ENCODE results near the gene NHLRC4. TPM values are rescaled to one million over a fixed set of nuclear protein-coding genes. Genes with fewer than 3 reads are reported as not detected.

Gene NHLRC4
- total and polyA plus RNA-seq, 2 of the 8 experiments (the other 6 are each of a cell fraction or from before 2014, with no cell fraction given) = 0.60 to 0.76 TPM

GRCh38 chr16:534135-534534 is 32.7 kb upstream of the NHLRC4 start:
- Histone ChIP-seq H3K56ac (replicated peaks; ENCODE audit: insufficient read length, low read depth, low read length) (no peak overlapping the region), H3K23me2 (ENCODE audit: low read depth, low read length) (no peaks in the 10 kb centered on the region), H3K9me3 (ENCODE audit: insufficient read depth in 2 of 2, low read depth in 1 of 2, low read length in 1 of 2) (no peaks in the 10 kb centered on the region), H2AK5ac (ENCODE audit: low read depth, low read length) (no peak overlapping the region), H3K4me3 (ENCODE audit: extremely low read depth in 1 of 4, insufficient read depth in 2 of 4, low read depth in 3 of 4, low read length in 4 of 4) (no peak overlapping the region), H2BK5ac (ENCODE audit: low read depth, low read length) (no peak overlapping the region; the same call in 1 of the 2 replicates), H3K79me1 (ENCODE audit: low read depth, low read length) (peaks cover 22% of the 10 kb centered on the region), H3K18ac (ENCODE audit: extremely low read depth, low read length) (no peak overlapping the region), H3K4me1 (replicated peaks in 1 of 4; ENCODE audit: control insufficient read depth in 3 of 4, insufficient read depth in 4 of 4, low read length in 3 of 4) (peaks cover 0 to 3% (median under 1%) of the 10 kb centered on the region in 4 experiments; a peak in 4 of 7 replicates), H2BK120ac (replicated peaks; ENCODE audit: low read depth, low read length) (no peak overlapping the region), H3K4me2 (ENCODE audit: insufficient read depth in 1 of 2, low read depth in 2 of 2, low read length in 2 of 2) (no peak overlapping the region), H4K91ac (replicated peaks; ENCODE audit: insufficient read length, low read length) (no peak overlapping the region), H3K9ac (replicated peaks in 1 of 4; ENCODE audit: extremely low read depth in 1 of 4, low read depth in 3 of 4, low read length in 3 of 4) (no peak overlapping the region), H2BK20ac (ENCODE audit: low read length) (no peak overlapping the region), H2BK15ac (ENCODE audit: low read length) (no peak overlapping the region), H2AFZ (ENCODE audit: low read length) (no peak overlapping the region), H4K20me1 (replicated peaks in 1 of 2; ENCODE audit: control insufficient read depth in 1 of 2, insufficient read depth in 2 of 2, low read length in 2 of 2) (peaks cover 12 to 41% of the 10 kb centered on the region in 2 experiments), H3K23ac (ENCODE audit: insufficient read length) (no peak overlapping the region), H3K4ac (replicated peaks; ENCODE audit: insufficient read length, low read depth, low read length) (no peak overlapping the region), H3K27ac (ENCODE audit: low read depth, low read length) (no peak overlapping the region; the same call in 1 of the 2 replicates), H3K27me3 (replicated peaks in 1 of 4; ENCODE audit: control insufficient read depth in 3 of 4, extremely low read depth in 1 of 4, insufficient read depth in 3 of 4, low read length in 3 of 4) (no peaks in the 10 kb centered on the region), H4K5ac (ENCODE audit: insufficient read length, low read depth, low read length) (no peak overlapping the region), H3K14ac (ENCODE audit: insufficient read length) (no peak overlapping the region), H2BK12ac (ENCODE audit: low read depth, low read length) (no peak overlapping the region), H3K36me3 (ENCODE audit: control insufficient read depth in 2 of 4, insufficient read depth in 4 of 4, low read length in 3 of 4) (no peaks in the 10 kb centered on the region; a peak in 2 of 8 replicates), H3K79me2 (ENCODE audit: control insufficient read depth in 1 of 2, insufficient read depth in 2 of 2, low read length in 2 of 2) (peaks cover 4 to 55% of the 10 kb centered on the region in 2 experiments; a peak in 3 of 4 replicates), H4K8ac (ENCODE audit: extremely low read depth, insufficient read depth, low read length) (peak overlapping the region; percentile 28; the same call in 1 of the 2 replicates)
- ChIA-PET POLR2A (ENCODE audit: partially characterized antibody) (interaction anchor here (1.1 to 1.7 kb wide), 2 partner anchors 22 to 105 kb away, joined by 4 read pairs; no protein-coding TSS in a partner anchor), CTCF (ENCODE audit: partially characterized antibody) (interaction anchor here (0.6 to 3.0 kb wide), 12 partner anchors 8 to 326 kb away, joined by 3 to 14 read pairs (median 5); no protein-coding TSS in a partner anchor)
- DNase-seq (ENCODE audit: low read depth in 1 of 2, low spot score in 2 of 2) (no peak), FAIRE-seq (no peak)
- no peak for TF ChIP-seq POLR2A (IDR thresholded peaks at IDR 0.05; ENCODE audit: control extremely low read depth in 1 of 2, low read depth in 2 of 2, low read length in 2 of 2)
- no peak for TF ChIP-seq KDM5A (IDR thresholded peaks at IDR 0.05; ENCODE audit: low read length)
- TF ChIP-seq POU5F1 (IDR thresholded peaks at IDR 0.05; ENCODE audit: low read depth, low read length) = no peak
- TF ChIP-seq TBP (IDR thresholded peaks at IDR 0.05; ENCODE audit: low read depth, low read length) = no peak
- no peak for TF ChIP-seq SUZ12 (IDR thresholded peaks at IDR 0.05; ENCODE audit: low read length)
- TF ChIP-seq CHD1 (IDR thresholded peaks at IDR 0.05; ENCODE audit: low read depth, low read length) = no peak
- no peak for TF ChIP-seq CTCF (IDR thresholded peaks at IDR 0.05; ENCODE audit: control extremely low read depth in 1 of 3, insufficient read depth in 1 of 3, low read depth in 1 of 3, low read length in 3 of 3)
- TF ChIP-seq BACH1 (IDR thresholded peaks at IDR 0.05; ENCODE audit: low read length) = no peak
- no peak for TF ChIP-seq BCL11A (IDR thresholded peaks at IDR 0.05; ENCODE audit: low read depth in 2 of 2, low read length in 2 of 2)
- TF ChIP-seq RNF2 (IDR thresholded peaks at IDR 0.05; ENCODE audit: borderline replicate concordance, low read depth, low read length, missing control alignments, poor library complexity, severe bottlenecking) = no peak
- no peak for TF ChIP-seq PHF8 (conservative IDR thresholded peaks at IDR 0.05; ENCODE audit: low read depth, low read length)
- WGBS, 2 experiments (ENCODE audit: extremely low coverage in 1 of 2, insufficient coverage in 1 of 2, insufficient read length in 1 of 2, insufficient replicate concordance in 2 of 2, low coverage in 1 of 2, low lambda C conversion rate in 2 of 2, missing lambda C conversion rate in 1 of 2) = 96% methylated on average over 18 of the region's 21 CpGs; no CpG with 5 or more reads in 1 of the 2 experiments

Data from H1 (cell line).